B cell (primary cell): ENCODE data around the gene FXYD3. TPM values are rescaled to one million over a fixed set of nuclear protein-coding genes. Genes with fewer than 3 reads are reported as not detected.

Experiments
- ATAC-seq: fragments of 200-7000 bp; cut with Tn5 transposase; one replicate; pipeline ENCODE4 v1.10.0; 2021; ENCODE audit warnings: low read depth, mild to moderate bottlenecking, moderate number of reproducible peaks, moderate library complexity
- CTCF ChIA-PET: fragments of 350-600 bp; sonication (Branson Sonifier 250); formaldehyde crosslinking; loops from one replicate; lab custom pipeline; 2021; ENCODE audit warnings: antibody characterized with exemption, inconsistent platforms; lab: Charles Lee
- POLR2A ChIA-PET: fragments of 350-600 bp; sonication (Branson Sonifier 250); formaldehyde crosslinking; loops from one replicate; lab custom pipeline; 2021; ENCODE audit warnings: antibody characterized with exemption; lab: Charles Lee
- DNase-seq: peaks from one replicate; pipeline ENCODE4 v3.0.0; 2013
- H2AFZ ChIP-seq: 2 replicates; pipeline ENCODE4 v1.6.1; 2012; ENCODE audit warnings: mild to moderate bottlenecking, low read depth, low read length; ENCODE audit not compliant: insufficient read depth, poor library complexity, severe bottlenecking
- H3K27ac ChIP-seq, 2 donors: 1 replicate in 1 of 2; 2 replicates in 1 of 2; pipeline ENCODE4 v1.5.1; 2012 to 2013; ENCODE audit warnings: low read length in 2 of 2, mild to moderate bottlenecking in 2 of 2, moderate library complexity in 1 of 2
- H3K27me3 ChIP-seq, 4 experiments: fragments of 200-600 bp in 1 of 4; sonication (generic) in 1 of 4; replicated peaks in 1 of 4; 1 replicate in 2 of 4; 2 replicates in 2 of 4; pipeline versions ENCODE4 v1.6.1 to v1.7.0; 2013 to 2016; ENCODE audit warnings: low read length in 3 of 4, mild to moderate bottlenecking in 2 of 4, mixed read lengths in 1 of 4, moderate library complexity in 1 of 4; ENCODE audit not compliant: insufficient read depth in 4 of 4, control insufficient read depth in 3 of 4; ENCODE audit errors: control extremely low read depth in 1 of 4
- H3K36me3 ChIP-seq, 2 experiments: replicated peaks in 1 of 2; 1 replicate in 1 of 2; 2 replicates in 1 of 2; pipeline versions ENCODE4 v1.6.1 to v1.7.1; 2013; ENCODE audit warnings: low read length in 1 of 2; ENCODE audit not compliant: insufficient read depth in 2 of 2, control insufficient read depth in 1 of 2; ENCODE audit errors: control extremely low read depth in 1 of 2, extremely low read depth in 1 of 2
- H3K4me1 ChIP-seq, 2 donors: fragments of 200-600 bp in 1 of 2; sonication (generic) in 1 of 2; 1 replicate in 1 of 2; 2 replicates in 1 of 2; pipeline versions ENCODE4 v1.5.1 to v1.6.1; 2013 to 2017; ENCODE audit warnings: low read length in 2 of 2; ENCODE audit not compliant: control insufficient read depth in 2 of 2, insufficient read depth in 2 of 2
- H3K4me2 ChIP-seq: replicated peaks from 2 replicates; pipeline ENCODE3; 2012; ENCODE audit warnings: mild to moderate bottlenecking, low read depth, low read length; ENCODE audit not compliant: poor library complexity, severe bottlenecking
- H3K4me3 ChIP-seq, 5 experiments: fragments of 200-600 bp in 1 of 5; sonication (generic) in 1 of 5; 1 replicate in 3 of 5; 2 replicates in 2 of 5; pipeline versions ENCODE4 v1.5.1 to v1.7.0; 2011 to 2016; ENCODE audit warnings: low read length in 4 of 5, mild to moderate bottlenecking in 4 of 5, low read depth in 2 of 5, control low read depth in 1 of 5, moderate library complexity in 1 of 5; ENCODE audit not compliant: insufficient read depth in 1 of 5; ENCODE audit errors: control extremely low read depth in 1 of 5, extremely low read depth in 1 of 5
- H3K79me2 ChIP-seq: fragments of 200-600 bp; sonication (generic); one replicate; pipeline ENCODE4 v1.6.0; 2016; ENCODE audit warnings: low read length; ENCODE audit not compliant: control insufficient read depth, insufficient read depth
- H3K9ac ChIP-seq: fragments of 200-600 bp; sonication (generic); 2 replicates; pipeline ENCODE4 v1.6.1; 2017; ENCODE audit warnings: mild to moderate bottlenecking, low read length, moderate library complexity
- H3K9me3 ChIP-seq, 3 donors: one replicate each; pipeline versions ENCODE4 v1.6.1 to v1.7.1; 2013; ENCODE audit warnings: low read length in 2 of 3; ENCODE audit not compliant: control insufficient read depth in 2 of 3, insufficient read depth in 1 of 3; ENCODE audit errors: control extremely low read depth in 1 of 3
- H4K20me1 ChIP-seq: 2 replicates; pipeline ENCODE4 v1.6.0; 2012; ENCODE audit warnings: mild to moderate bottlenecking, low read length; ENCODE audit not compliant: insufficient read depth, control insufficient read depth, poor library complexity, severe bottlenecking
- H3K27ac Mint-ChIP-seq: one replicate; pipeline ENCODE4 v1.8.0; 2021; ENCODE audit warnings: mixed read lengths
- H3K27me3 Mint-ChIP-seq: one replicate; pipeline ENCODE4 v1.8.0; 2021; ENCODE audit warnings: mixed read lengths
- H3K4me1 Mint-ChIP-seq: one replicate; pipeline ENCODE4 v1.8.0; 2021; ENCODE audit warnings: mixed read lengths
- H3K4me3 Mint-ChIP-seq: one replicate; pipeline ENCODE4 v1.8.0; 2021; ENCODE audit warnings: mixed read lengths
- H3K9me3 Mint-ChIP-seq: one replicate; pipeline ENCODE4 v1.8.0; 2022; ENCODE audit warnings: mixed read lengths; ENCODE audit not compliant: insufficient read depth
- CTCF ChIP-seq: fragments of 200-600 bp; IDR thresholded peaks from one replicate; pipeline ENCODE4 v1.8.0; 2022; ENCODE audit warnings: antibody characterized with exemption, mild to moderate bottlenecking
- EZH2 ChIP-seq: IDR thresholded peaks from 2 replicates; pipeline ENCODE4 v1.6.1; 2012; ENCODE audit warnings: borderline replicate concordance, low read depth, mild to moderate bottlenecking, moderate library complexity, low read length; ENCODE audit not compliant: insufficient read depth, poor library complexity, severe bottlenecking
- WGBS: methylation state at CpG from one replicate; pipeline ENCODE4 v1.1.5; 2013; ENCODE audit warnings: missing lambda C conversion rate; ENCODE audit not compliant: insufficient coverage; 5-methylcytosine and 5-hydroxymethylcytosine counted together
- intact Hi-C: fragments of 100-400 bp; cut with micrococcal nuclease; formaldehyde crosslinking; loops from one replicate; pipeline ENCODE4 v1.10.0; 2022
- polyA plus RNA-seq: library from polyadenylated mRNA; depleted of rRNA; stranded (reverse); fragments of >200 nt; gene quantifications from 2 replicates; pipeline ENCODE4 v1.2.3, GENCODE V29; 2012
- total RNA-seq, 2 donors: library from RNA; stranded (reverse); fragments of 120-200 nt in 1 of 2; gene quantifications; 1 replicate in 1 of 2; 2 replicates in 1 of 2; pipeline versions ENCODE4 v1.2.3 to v1.2.4, GENCODE V29; 2013 to 2022

Gene FXYD3
- total and polyA plus RNA-seq, 2 donors (not counting 1 experiment from before 2014, with no cell fraction given): not detected

- Histone ChIP-seq H3K27me3 (peaks cover 0 to 3% (median 0%) of the 10 kb centered on the region in 4 experiments), H3K36me3 (peaks cover 10 to 33% of the 10 kb centered on the region in 2 experiments), H2AFZ (peak within 1 kb of the TSS; percentile 90), H3K27ac (peak within 1 kb of the TSS; percentile 43 to 85), H3K79me2 (peaks cover 52% of the 10 kb centered on the region), H3K4me3 (peak within 1 kb of the TSS; percentile 51 to 93 (median 90)), H4K20me1 (peaks cover 33% of the 10 kb centered on the region), H3K4me1 (peaks cover 20 to 25% of the 10 kb centered on the region in 2 donors), H3K4me2 (peak within 1 kb of the TSS; percentile 100), H3K9ac (peak within 1 kb of the TSS; percentile 77), H3K9me3 (no peaks in the 10 kb centered on the region)
- Mint-ChIP-seq H3K4me3 (peak within 1 kb of the TSS; percentile 100), H3K4me1 (peaks cover 49% of the 10 kb centered on the region), H3K27me3 (no peaks in the 10 kb centered on the region), H3K9me3 (no peaks in the 10 kb centered on the region), H3K27ac (peak within 1 kb of the TSS; percentile 97)
- ChIA-PET CTCF (interaction anchor here (0.6 to 6.6 kb wide), 25 partner anchors 8 to 329 kb away, joined by 3 to 77 read pairs (median 5); partner anchors contain the start of genes FXYD7, LGI4 and USF2), POLR2A (interaction anchor here (0.6 to 2.3 kb wide), 15 partner anchors 8 to 92 kb away, joined by 3 to 18 read pairs (median 5); partner anchors contain the start of gene FXYD7)
- TF ChIP-seq CTCF: no peak
- TF ChIP-seq EZH2: no peak
- ATAC-seq (peak; percentile 72), DNase-seq (peak; percentile 64)
- intact Hi-C loops: loop anchor here (2.0 to 10.0 kb wide), 4 partner anchors 52 to 310 kb away; partner anchors contain the start of gene LSR
- WGBS: under 1% methylated on average over 35 of the region's 49 CpGs
These were observed 39.1 kb downstream of the FXYD3 start, which contains the start of gene FXYD5 for GRCh38 chr19:35154525-35155406. TSS of gene FXYD5 (plus strand) at chr19:35154735. CDS start at chr19:35155551, 816 bp downstream.
